ENCODE results near the gene EHMT2. TPM values are rescaled to one million over a fixed set of nuclear protein-coding genes. Genes with fewer than 3 reads are reported as not detected.
A peak's percentile ranks its signal among the peaks of the same experiment; 100 is the strongest.

EHMT2 gene
- total and polyA plus RNA-seq, 2 of the 4 experiments (the other 2 are of a cell fraction) = 38.0 to 51.2 TPM

GRCh38 chr6:31862344-31863235, 34.9 kb downstream of the EHMT2 start, which contains the start of gene NEU1:
Gene NEU1 (minus strand): TSS chr6:31862821. CDS start chr6:31862776, 45 bp downstream.
- Histone ChIP-seq H3K4me1 (ENCODE audit: control insufficient read depth, insufficient read depth, low read length) (peaks cover 4% of the 10 kb centered on the region), H2AK5ac (ENCODE audit: low read depth, low read length) (peak within 1 kb of the TSS; percentile 66; the same call in 1 of the 2 replicates), H2BK120ac (ENCODE audit: low read depth, low read length) (no peak within 1 kb of the TSS), H3K27ac (ENCODE audit: insufficient read depth, low read length) (peak within 1 kb of the TSS; percentile 50), H4K91ac (ENCODE audit: insufficient read depth, low read depth, low read length) (0 out of 2 replicates have a peak within 1 kb of the TSS, but pooled peaks have one; percentile 19), H2AK9ac (replicated peaks; ENCODE audit: low read depth, low read length, poor library complexity) (peak within 1 kb of the TSS; percentile 97), H3K9ac (ENCODE audit: low read depth, low read length) (peak within 1 kb of the TSS; percentile 67), H2AFZ (replicated peaks; ENCODE audit: low read length, poor library complexity) (peak within 1 kb of the TSS; percentile 97), H4K20me1 (ENCODE audit: insufficient read depth, low read length) (no peaks in the 10 kb centered on the region), H3K79me1 (ENCODE audit: low read depth in 1 of 2, low read length in 2 of 2) (peaks cover 7 to 20% of the 10 kb centered on the region in 2 experiments; a peak in 2 of 4 replicates), H3K9me1 (ENCODE audit: insufficient read depth, low read length) (no peaks in the 10 kb centered on the region), H4K8ac (ENCODE audit: low read depth in 2 of 2, low read length in 2 of 2) (peak within 1 kb of the TSS; percentile 1 to 68; a peak in 1 of 4 replicates), H3K4me2 (ENCODE audit: low read depth, low read length) (peak within 1 kb of the TSS; percentile 98), H3K27me3 (ENCODE audit: control insufficient read depth, insufficient read depth, low read length) (no peaks in the 10 kb centered on the region), H3K4me3 (ENCODE audit: insufficient read depth, low read depth, low read length) (peak within 1 kb of the TSS; percentile 72), H2BK20ac (ENCODE audit: low read depth, low read length) (no peak within 1 kb of the TSS), H3K56ac (ENCODE audit: extremely low read depth, insufficient read depth, low read length) (0 out of 2 replicates have a peak within 1 kb of the TSS, but pooled peaks have one; percentile 14), H3K18ac (ENCODE audit: low read depth, low read length) (no peak within 1 kb of the TSS), H2BK5ac (ENCODE audit: low read depth, low read length, poor library complexity, severe bottlenecking) (peak within 1 kb of the TSS; percentile 26), H3K9me3 (ENCODE audit: control insufficient read depth, insufficient read depth, low read length) (no peaks in the 10 kb centered on the region), H3K36me3 (ENCODE audit: control insufficient read depth, insufficient read depth, low read length) (peaks cover 21% of the 10 kb centered on the region), H3K23ac (ENCODE audit: low read depth, low read length) (peak within 1 kb of the TSS; percentile 70), H4K5ac (ENCODE audit: low read depth, low read length) (no peak within 1 kb of the TSS; the same call in 1 of the 2 replicates), H3K4ac (ENCODE audit: low read depth, low read length) (peak within 1 kb of the TSS; percentile 49), H2BK15ac (ENCODE audit: low read depth, low read length) (no peak within 1 kb of the TSS), H3K14ac (replicated peaks; ENCODE audit: low read depth, low read length) (peak within 1 kb of the TSS; percentile 61)
- WGBS, 2 experiments (ENCODE audit: extremely low coverage in 2 of 2, insufficient read length in 1 of 2) = 1% methylated on average over 32 of the region's 64 CpGs; no CpG with 5 or more reads in 1 of the 2 experiments
- intact Hi-C loops (cut with micrococcal nuclease) (loop anchor here (1.0 to 2.0 kb wide), 2 partner anchors 28 to 182 kb away; no protein-coding TSS in a partner anchor), in situ Hi-C loops (cut with MboI; ENCODE audit: low sequenced_read_pairs) (no loop called here), dilution Hi-C loops (cut with HindIII; ENCODE audit: low sequenced_read_pairs, unreplicated experiment) (no loop called here)
- ATAC-seq (ENCODE audit: low read depth) (peak; percentile 96), DNase-seq (peak; percentile 100)
- ChIA-PET POLR2A (ENCODE audit: unreplicated experiment) (interaction anchor here (0.5 to 0.7 kb wide), 3 partner anchors 23 to 216 kb away, joined by 3 to 13 read pairs (median 7); no protein-coding TSS in a partner anchor), CTCF (interaction anchor here (0.7 to 1.0 kb wide), 2 partner anchors 27 to 83 kb away, joined by 3 to 4 read pairs; partner anchors contain the start of gene CFB)
- no peak for TF ChIP-seq MAFK (IDR thresholded peaks at IDR 0.05; ENCODE audit: low read depth, low read length)
- TF ChIP-seq RCOR1 (IDR thresholded peaks at IDR 0.05; ENCODE audit: insufficient replicate concordance, low read length) = peak; percentile 25
- peak; percentile 98 for TF ChIP-seq POLR2A (IDR thresholded peaks at IDR 0.05; ENCODE audit: low read depth, low read length)
- TF ChIP-seq ELK1 (IDR thresholded peaks at IDR 0.05; ENCODE audit: borderline replicate concordance, low read depth, low read length) = no peak
- TF ChIP-seq, protein P1, sequence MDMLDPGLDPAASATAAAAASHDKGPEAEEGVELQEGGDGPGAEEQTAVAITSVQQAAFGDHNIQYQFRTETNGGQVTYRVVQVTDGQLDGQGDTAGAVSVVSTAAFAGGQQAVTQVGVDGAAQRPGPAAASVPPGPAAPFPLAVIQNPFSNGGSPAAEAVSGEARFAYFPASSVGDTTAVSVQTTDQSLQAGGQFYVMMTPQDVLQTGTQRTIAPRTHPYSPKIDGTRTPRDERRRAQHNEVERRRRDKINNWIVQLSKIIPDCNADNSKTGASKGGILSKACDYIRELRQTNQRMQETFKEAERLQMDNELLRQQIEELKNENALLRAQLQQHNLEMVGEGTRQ (IDR thresholded peaks at IDR 0.05; ENCODE audit: low read depth, low read length) = peak; percentile 99
- TF ChIP-seq MXI1 (IDR thresholded peaks at IDR 0.05; ENCODE audit: borderline replicate concordance, low read depth, low read length) = peak; percentile 84
- peak; percentile 21; the same call in 1 of the 2 replicates for TF ChIP-seq BHLHE40 (IDR thresholded peaks at IDR 0.05; ENCODE audit: low read depth, low read length)
- TF ChIP-seq CEBPB (IDR thresholded peaks at IDR 0.05; ENCODE audit: low read depth, low read length) = no peak
- 0 out of 2 replicates have a peak, but pooled peaks have one; percentile 36 for TF ChIP-seq RFX5 (IDR thresholded peaks at IDR 0.05; ENCODE audit: low read depth, low read length)
- TF ChIP-seq SMC3 (IDR thresholded peaks at IDR 0.05; ENCODE audit: low read depth, low read length) = no peak
- no peak; the same call in 1 of the 2 replicates for TF ChIP-seq MAZ (IDR thresholded peaks at IDR 0.05; ENCODE audit: borderline replicate concordance, low read depth, low read length)
- 0 out of 2 replicates have a peak, but pooled peaks have one; percentile 2 for TF ChIP-seq RAD21 (IDR thresholded peaks at IDR 0.05; ENCODE audit: low read length)
- 0 out of 2 replicates have a peak, but pooled peaks have one; percentile 4 for TF ChIP-seq FOS (IDR thresholded peaks at IDR 0.05; ENCODE audit: low read depth, low read length)
- BruUV-seq (replicated peaks) = no TSS peak
